Hematopoietic multipotent progenitor cell treated with erythropoietin and hydrocortisone succinate and interleukin-3 and kit ligand, for 17 days (in vitro differentiated cells): Measurements from ENCODE around the gene MYOM1.
A peak's percentile ranks its signal among the peaks of the same experiment; 100 is the strongest.
"Not testable (repeated sequence)": the region's sequence is repeated elsewhere in the genome, so short reads cannot be mapped to it uniquely, and the experiment has no call there.

Experiments used
- DNase-seq: peaks from one replicate; pipeline ENCODE4 v3.0.0-alpha.2; 2015; ENCODE audit warnings: low spot score

MYOM1 gene

DNA sequence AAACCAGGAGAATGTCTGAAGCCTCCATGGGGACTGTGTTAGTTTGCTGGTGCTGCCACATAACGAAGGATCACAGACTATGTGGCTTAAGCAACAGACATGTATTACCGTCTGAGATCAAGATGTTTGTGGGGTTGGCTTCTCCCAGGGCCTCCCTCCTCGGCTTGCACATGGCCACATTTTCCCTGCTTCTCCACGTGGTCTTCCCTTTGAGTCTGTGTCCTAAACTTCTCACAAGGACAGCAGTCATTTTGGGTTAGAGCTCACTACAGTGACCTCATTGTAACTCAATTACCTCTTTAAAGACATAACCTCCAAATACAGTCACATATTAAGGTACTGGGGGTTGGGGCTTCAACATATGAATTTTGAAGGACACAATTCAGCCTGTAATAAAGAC is 162.2 kb downstream of the MYOM1 start:
- DNase-seq = no peak

DNA sequence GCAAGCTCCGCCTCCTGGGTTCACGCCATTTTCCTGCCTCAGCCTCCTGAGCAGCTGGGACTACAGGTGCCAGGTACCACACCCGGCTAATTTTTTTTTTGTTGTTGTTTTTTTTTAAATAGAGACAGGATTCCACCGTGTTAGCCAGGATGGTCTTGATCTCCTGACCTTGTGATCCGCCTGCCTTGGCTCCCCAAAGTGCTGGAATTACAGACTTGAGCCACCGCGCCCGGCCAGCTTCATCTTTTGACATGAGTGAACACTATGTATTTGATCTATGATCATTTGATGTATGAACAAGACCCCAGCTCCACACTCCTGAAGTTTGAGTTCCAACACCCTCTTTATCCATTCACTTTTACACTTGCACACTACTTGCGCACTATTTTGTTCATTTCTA is 163.5 kb downstream of the MYOM1 start:
- no peak for DNase-seq

DNA sequence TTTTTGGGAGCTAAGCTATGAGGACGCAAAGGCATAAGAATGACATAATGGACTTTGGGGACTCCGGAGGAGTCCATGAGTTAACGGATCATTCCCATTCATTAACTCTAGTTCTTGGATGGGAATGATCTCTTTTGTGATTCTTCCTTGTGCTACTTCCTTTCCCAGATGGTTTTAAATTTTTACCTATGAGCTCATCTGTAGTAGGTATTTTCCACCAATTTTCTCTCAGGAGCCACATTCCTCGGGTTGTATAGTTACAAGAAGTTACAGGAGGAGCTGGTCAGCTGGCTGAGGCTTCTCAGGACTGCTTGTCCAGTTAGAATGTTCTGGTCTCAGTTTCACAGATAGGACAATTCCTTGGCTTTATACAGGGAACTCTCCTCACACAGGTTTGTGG is 164.0 kb downstream of the MYOM1 start:
- DNase-seq = no peak

- DNase-seq = no peak
These were observed 164.5 kb downstream of the MYOM1 start for GRCh38 chr18:3055186-3055728.

DNA sequence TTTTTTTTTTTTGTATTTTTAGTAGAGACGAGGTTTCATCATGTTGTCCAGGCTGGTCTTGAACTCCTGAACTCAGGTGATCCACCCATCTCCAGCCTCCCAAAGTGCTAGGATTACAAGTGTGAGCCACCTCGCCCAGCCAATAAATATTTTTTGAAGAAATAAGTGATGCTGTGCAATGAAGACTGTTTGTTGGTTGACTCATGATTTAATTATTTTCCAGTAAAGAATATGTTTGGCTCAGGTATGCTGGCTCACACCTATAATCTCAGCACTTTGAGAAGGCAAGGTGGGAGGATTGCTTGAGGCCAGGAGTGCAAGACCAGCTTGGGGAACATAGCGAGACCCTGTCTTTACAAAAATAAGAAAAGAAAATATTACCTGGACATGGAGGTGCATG is 165.0 kb downstream of the MYOM1 start:
- no peak for DNase-seq

DNA sequence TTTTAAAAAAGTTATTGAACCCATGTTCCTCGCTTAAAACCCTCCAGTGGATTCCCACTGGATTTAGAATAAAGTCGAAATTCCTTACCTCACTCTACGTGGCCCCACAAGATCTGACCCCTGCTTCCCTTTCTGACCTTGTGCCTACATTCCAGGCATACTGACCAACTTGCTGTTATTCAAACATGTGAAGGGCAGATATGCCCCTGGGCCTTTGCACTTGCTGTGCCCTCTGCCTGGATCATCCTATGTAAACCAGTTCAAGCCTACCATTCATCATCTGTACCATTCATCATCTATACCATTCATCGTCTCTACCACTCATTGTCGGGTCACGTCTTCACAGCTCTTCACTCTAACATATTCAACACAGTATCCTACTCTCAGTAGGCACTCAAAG is 165.6 kb downstream of the MYOM1 start:
- DNase-seq = no peak

DNA sequence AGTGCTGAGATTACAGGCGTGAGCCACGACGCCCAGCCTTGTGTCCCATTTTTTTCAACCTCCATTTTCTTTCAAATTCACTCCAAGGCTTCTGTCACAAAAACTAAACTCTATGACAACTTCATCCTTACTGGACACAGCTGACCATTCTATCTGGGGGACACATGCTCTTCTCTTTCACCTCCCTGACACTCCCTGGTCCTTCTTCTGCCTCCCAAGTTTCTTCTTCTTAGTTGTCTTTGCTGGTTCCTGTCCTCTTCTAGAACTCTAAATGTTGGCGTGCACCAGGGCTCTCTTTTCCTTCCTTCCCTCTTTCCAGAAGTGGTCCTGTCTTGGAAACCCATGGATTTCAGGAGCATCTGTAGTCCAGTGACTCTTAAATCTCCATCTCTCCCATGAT is 166.7 kb downstream of the MYOM1 start:
- DNase-seq = no peak

DNA sequence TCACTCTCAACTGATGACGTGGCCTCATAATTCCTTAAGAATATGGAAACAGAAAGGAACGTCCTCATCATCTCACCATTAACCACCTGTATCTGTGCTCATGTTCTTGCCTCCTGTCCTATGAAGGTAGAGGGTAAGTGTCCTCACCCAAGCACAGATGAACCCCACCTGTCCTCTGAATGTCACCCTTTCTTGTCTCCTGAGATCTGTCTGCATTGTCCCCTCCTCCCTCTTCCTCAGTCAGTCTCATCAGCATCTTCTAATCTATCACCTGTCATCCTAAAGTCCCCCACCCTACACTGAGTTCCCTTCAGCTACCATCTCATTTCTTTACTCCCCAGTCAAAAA is 167.4 kb downstream of the MYOM1 start:
- no peak for DNase-seq

DNA sequence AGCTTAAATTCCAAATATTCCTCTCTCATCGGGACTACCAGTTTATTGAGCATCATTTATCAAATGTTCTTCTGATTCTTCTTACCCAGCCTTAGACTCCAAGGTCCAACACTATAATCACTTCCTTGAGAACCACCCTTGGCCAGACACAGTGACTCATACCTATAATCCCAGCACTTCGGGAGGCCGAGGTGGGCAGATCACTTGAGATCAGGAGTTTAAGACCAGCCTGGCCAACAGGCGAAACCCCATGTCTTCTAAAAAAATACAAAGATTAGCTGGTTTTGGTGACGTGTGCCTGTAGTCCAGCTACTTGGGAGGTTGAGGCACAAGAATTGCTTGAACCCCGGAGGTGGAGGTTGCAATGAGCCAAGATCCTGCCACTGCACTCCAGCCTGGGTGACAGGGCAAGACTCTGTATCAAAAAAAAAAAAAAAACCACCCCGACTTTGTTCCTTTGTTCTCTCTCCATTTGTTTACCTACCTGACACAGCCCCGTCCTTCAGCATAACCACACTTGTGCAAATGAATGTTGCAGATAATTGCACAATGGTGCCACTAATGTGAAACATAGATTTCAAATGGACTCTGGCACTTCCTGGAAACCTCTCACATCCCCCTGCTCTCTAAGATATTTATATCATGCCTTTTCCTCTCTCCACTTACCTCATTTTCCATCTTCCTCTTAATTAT is 167.9 kb downstream of the MYOM1 start:
- no peak for DNase-seq

DNA sequence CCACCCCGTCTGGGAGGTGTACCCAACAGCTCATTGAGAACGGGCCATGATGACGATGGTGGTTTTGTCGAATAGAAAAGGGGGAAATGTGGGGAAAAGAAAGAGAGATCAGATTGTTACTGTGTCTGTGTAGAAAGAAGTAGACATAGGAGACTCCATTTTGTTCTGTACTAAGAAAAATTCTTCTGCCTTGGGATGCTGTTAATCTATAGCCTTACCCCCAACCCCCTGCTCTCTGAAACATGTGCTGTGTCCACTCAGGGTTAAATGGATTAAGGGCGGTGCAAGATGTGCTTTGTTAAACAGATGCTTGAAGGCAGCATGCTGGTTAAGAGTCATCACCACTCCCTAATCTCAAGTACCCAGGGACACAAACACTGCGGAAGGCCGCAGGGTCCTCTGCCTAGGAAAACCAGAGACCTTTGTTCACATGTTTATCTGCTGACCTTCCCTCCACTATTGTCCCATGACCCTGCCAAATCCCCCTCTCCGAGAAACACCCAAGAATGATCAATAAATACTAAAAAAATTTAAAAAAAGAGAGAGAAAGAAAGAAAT is 169.8 kb downstream of the MYOM1 start:
- not testable (repeated sequence) for DNase-seq

GRCh38 chr18:3048820-3049349 is 170.9 kb downstream of the MYOM1 start:
- no peak for DNase-seq

- DNase-seq = no peak
These were observed 171.6 kb downstream of the MYOM1 start for GRCh38 chr18:3048121-3048520.

DNA sequence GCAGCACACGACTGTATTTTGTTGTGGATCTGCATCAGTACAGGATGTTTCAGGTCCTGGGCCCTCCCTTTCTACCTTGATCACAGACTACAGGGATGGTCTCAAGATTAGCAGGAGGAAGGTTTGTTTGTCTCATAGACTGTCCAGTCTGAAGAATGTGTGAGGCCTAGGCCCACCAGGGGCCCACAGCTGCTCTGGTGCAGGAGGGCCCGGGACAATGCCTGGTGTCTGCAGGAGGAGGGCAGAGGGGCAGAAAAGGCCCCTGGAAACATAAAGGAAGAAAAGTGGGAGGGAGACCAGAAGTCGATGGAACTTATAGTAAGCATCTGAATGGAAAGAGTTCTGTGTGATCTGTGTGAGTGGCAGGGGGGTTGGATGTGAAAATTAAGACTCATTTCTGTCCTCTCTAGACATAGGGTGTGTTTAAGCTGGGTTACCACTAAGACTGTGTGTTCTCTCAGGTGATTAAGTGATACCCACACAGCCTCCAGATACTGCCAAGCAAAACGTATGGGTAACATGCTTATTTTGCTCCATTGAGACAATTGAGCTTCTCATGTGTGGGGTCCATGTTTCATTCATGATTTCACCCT is 173.5 kb downstream of the MYOM1 start:
- no peak for DNase-seq

GRCh38 chr18:3044931-3045698 is 174.7 kb downstream of the MYOM1 start:
- no peak for DNase-seq

DNA sequence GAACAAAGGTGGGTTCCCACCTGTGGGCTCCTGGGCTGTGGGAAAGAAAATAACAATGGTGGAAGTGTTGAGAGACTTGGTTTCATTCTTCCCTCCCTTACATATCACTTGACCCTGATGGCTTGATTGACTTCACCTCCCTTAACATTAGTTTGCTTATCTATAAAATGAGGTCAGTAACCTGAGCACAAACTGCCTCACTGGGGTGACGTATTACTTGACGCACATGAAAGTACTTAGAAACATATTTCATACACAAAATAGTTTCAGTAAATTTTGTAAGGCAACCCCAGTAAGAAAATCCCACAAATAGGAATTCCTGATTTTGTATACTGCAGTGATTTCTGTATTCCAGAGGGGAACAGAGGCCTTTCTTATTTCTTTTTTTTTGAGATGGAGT is 177.4 kb downstream of the MYOM1 start:
- DNase-seq = no peak

GRCh38 chr18:3041843-3042242 is 177.9 kb downstream of the MYOM1 start:
- DNase-seq = no peak

- no peak for DNase-seq
These were observed 178.9 kb downstream of the MYOM1 start for GRCh38 chr18:3040881-3041280.

GRCh38 chr18:3040173-3040572 is 179.6 kb downstream of the MYOM1 start:
- no peak for DNase-seq

DNA sequence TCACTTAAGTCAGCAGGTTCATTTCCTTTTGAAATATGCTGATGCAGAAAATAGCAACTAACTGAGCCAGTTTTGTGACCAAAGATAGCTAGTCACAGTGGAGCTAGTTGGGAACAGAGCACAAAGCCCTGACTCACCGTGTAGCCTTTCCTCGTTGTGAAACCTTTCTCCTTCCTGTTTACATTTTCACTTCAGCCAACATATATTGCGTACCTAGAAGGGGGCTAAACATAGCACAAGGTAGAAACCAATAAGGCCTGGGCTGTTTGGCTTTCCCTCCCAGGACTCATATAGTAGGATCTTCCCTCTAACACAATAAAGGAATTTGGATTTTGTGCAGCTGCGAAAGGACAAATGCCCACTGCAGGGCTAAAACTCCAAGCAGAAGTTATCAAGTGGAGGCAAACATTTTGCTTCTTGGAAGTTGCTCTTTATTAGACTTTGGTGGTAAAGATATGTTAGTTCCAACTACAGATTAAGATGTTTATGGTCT is 182.3 kb downstream of the MYOM1 start:
- peak; percentile 30 for DNase-seq

- no peak for DNase-seq
These were observed 183.7 kb downstream of the MYOM1 start for GRCh38 chr18:3036108-3036507.

DNA sequence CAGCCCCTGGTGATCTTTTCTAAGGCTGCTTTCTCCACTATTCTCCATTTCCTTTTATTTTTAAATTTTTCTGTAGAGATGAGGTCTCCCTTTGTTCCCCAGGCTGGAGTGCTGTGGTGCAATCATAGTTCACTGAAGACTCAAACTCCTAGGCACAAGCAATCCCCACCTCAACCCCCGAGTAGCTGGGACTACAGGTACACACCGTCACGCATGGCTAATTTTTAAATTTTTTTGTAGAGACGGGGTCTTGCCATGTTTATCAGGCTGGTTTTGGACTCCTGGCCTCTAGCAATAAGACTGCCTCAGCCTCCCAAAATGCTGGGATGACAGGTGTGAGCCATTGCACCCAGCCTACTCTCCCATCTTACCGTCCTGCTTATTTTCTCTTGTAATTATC is 184.1 kb downstream of the MYOM1 start:
- no peak for DNase-seq

- no peak for DNase-seq
These were observed 187.0 kb downstream of the MYOM1 start for GRCh38 chr18:3032721-3033120.
